ENCODE measurements around the gene TMEM273.

Gene TMEM273

GRCh38 chr10:49162761-49163310, 25.4 kb downstream of the TMEM273 start:
- ATAC-seq (no peak), DNase-seq (no peak)

GRCh38 chr10:49162063-49162462, 26.1 kb downstream of the TMEM273 start:
- ATAC-seq (no peak), DNase-seq (no peak)

GRCh38 chr10:49161411-49161997, 26.7 kb downstream of the TMEM273 start:
- ATAC-seq (no peak), DNase-seq (no peak)

DNA sequence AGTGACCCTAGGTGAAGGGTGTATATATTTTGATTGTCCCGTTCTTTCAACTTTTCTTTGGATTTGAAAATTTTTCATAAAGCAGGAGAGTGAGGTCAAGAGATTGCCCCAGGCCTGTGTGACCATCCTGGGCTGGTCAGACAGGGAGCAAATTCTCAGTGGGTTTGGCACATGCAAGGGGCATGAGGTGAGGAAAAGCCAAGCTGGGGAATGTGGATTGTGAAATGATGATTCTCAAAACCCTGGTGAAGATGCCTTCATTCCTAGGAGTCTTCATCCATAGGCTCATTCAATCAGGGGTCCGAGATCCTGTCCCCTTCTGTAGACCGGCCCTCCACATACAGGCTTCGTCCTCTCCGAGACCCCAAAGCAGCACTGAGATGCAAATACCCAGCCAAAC, 27.4 kb downstream of the TMEM273 start:
- no peak for ATAC-seq
- DNase-seq = no peak

- DNase-seq = no peak
- ATAC-seq = no peak
Observed at GRCh38 chr10:49160110-49160509, 28.1 kb downstream of the TMEM273 start.

DNA sequence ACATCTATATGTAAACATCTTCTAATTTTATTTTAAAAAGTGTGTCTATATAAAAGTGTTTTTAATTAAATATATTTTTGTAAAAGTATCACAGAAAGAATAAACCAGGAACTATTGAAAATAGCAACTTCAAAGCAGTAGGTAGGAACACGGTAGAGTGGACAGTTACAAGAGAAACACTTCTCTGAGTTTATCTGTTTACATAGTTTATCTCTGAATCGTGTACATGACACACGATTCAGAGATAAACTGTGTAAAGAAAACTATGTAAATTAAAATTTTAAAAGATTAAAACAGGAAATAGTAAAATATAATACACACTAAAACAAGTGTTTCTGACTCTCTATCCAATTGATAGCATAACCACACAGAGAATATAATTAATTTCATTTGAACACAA, 29.3 kb downstream of the TMEM273 start:
- DNase-seq (no peak), ATAC-seq (no peak)

DNA sequence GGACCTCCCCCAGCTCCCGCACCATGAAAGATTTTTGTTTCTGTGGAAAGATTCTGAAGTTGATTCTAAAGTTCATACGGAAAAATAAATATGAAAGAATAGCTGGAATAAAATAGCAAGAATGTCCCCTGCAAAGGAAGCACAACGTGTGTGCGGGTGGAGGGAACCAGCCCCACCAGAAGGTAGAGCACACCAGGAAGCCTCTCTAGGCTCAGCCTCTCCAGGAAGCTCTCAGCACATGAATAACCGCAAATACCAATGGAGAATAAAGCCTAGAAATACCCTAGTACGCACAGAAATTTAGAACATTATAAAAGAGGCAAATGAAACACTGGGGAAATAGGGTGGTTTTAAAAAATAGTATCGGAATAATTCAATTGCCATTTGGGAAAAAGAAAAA, 29.8 kb downstream of the TMEM273 start:
- no peak for ATAC-seq
- DNase-seq = no peak

GRCh38 chr10:49157229-49157628, 31.0 kb downstream of the TMEM273 start:
- ATAC-seq (no peak), DNase-seq (no peak)

GRCh38 chr10:49154641-49155040, 33.5 kb downstream of the TMEM273 start:
- no peak for ATAC-seq

DNA sequence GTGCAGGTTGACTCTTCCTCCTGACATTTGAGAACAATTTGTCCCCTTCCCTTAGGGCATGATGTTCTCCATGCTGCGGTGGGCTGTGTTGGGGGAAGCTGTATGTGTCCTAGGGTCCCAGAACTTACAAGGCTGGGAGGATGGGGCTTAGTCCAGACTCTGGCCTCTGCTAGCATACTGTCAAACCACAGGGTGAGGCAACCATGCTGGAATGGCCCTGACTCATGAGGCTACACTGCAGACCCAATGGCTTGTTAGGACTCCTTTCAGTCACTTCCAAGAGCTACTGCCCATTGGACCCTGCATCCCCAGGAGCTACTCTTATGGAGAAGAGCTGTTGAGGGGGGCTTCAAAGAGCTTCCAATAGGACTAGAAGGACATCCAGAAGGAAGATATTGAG, 34.2 kb downstream of the TMEM273 start:
- DNase-seq = no peak
- no peak for ATAC-seq

More at GRCh38 chr10:49154641-49155040, 33.5 kb downstream of the TMEM273 start:
- no peak for DNase-seq

- ATAC-seq (no peak), DNase-seq (no peak)
Observed at GRCh38 chr10:49153115-49153514, 35.1 kb downstream of the TMEM273 start.

GRCh38 chr10:49152663-49153062, 35.5 kb downstream of the TMEM273 start:
- no peak for ATAC-seq
- DNase-seq = no peak

DNA sequence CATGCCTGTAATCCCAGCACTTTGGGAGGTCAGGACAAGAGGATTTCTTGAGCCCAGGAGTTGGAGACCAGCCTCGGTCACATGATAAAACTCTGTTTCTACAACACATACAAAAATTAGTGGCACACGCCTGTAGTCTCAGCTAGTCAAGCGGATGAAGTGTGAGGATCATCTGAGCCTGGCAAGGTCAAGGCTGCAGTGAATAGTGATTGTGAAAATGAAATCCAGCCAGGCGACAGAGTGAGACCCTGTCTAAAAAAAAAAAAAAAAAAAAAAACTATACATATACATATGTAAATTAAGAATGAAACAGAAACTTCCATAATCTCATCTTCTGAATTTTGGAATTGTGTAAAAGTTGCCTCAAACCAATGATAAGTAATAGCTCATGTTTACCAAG, 36.2 kb downstream of the TMEM273 start:
- ATAC-seq (no peak), DNase-seq (no peak)

DNA sequence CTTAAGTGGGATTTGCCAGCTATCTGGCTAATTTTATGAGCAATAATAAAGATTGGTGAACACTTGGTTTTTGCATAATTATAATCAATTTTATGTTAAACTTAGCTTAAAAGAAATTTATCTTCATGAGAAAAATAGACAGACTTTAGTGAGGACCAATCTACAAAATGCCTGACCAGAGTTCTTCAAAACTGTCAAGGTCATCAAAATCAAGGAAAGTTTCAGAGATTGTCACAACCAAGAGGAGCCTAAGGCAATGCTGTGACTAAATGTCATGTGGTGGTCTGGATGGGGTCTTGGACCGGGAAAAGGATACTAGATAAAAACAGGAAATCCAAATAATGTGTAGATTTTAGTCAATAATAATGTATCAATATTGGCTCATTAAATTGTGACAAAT, 36.7 kb downstream of the TMEM273 start:
- DNase-seq (no peak), ATAC-seq (no peak)

GRCh38 chr10:49151025-49151445, 37.2 kb downstream of the TMEM273 start:
- no peak for ATAC-seq
- no peak for DNase-seq

DNA sequence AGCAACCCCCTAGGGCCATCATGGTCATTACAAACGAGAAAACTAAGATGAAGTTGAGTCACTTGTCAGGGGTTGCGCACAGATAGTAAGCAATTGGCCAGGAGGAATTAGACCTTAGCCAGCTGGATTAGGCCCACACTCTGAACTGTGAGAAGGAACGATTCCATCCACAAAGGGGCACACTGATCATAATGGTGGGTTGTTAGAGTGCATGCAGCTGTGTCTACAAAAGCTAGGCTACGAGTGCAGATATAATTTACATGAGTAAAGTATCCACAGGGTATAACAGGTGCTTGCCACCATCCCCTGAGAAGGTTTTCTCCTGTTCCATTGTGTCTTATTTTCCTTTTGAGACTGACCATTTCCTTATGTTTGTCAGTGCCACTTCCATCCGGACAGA, 37.8 kb downstream of the TMEM273 start:
- no peak for ATAC-seq
- no peak for DNase-seq

- ATAC-seq (no peak), DNase-seq (no peak)
Observed at GRCh38 chr10:49149881-49150280, 38.3 kb downstream of the TMEM273 start.

DNA sequence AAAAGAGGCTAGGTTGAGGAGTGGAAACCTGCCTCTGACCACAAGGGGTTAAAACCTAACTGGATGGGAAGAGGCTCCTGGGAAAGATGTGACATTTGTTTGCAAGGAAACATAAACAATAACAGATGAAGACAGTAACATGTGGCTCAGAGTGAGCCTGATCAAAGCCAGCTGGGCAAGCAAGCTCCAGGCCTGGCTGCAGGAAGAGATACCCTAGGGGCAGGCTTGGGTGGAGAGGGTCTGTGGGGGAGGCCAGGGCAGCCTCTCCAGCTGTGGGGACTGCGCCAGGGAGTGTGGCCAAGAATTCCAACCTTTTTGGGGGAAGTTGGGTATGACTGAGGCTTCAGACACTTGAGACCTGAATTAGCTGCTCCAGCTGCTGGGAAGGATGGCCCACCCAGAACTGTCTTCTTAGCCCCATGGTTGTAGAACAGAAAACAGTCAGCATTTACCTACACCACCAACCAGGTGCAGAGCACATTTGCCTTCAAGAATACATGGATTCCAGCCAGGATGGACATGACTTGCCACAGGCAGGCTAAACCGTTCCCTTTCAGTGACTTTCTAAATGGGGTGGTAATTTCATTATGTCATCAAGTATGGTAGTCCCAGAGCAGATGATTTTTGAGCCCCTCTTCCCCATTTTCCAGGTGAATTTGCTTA, 44.0 kb downstream of the TMEM273 start:
- DNase-seq (no peak), ATAC-seq (no peak)

GRCh38 chr10:49143249-49143648, 44.9 kb downstream of the TMEM273 start:
- no peak for ATAC-seq

DNA sequence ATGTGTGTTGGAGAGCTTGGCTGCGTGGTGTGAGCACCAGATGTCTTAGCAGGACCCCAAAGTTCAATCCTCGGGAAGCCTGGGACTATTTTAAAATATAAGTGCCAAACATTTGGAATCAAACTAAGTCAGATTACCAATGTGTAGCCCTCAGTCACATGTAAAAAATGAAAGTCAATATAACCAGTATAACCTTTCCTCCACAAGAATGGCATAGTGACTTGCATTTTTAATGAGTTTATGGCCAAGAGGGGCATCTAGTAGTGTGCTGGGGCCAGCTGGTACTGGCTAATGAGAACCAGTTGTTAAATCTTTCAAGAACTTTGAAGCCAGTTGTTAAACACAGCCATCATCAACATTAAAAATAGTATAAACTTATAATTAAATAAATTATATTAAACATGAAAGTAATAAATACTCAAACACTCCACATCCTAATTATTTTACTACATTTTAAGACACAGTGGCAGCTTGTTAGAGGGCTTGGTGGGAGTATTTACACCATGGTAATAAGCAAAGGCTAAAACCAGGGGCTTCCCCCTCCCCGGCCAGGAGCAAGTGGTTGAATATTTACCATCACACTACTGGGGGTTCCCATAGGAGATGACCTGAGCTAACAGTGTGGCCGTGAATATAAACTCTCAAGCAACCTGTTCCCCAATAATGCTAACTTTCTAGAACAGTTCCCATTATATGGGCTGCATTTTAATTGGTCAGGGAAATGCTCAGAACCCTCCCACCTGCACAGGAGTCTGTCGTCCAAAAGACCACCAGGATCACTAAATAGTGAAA, 46.5 kb downstream of the TMEM273 start:
- ATAC-seq (no peak), DNase-seq (no peak)

More at GRCh38 chr10:49143249-49143648, 44.9 kb downstream of the TMEM273 start:
- DNase-seq = no peak

DNA sequence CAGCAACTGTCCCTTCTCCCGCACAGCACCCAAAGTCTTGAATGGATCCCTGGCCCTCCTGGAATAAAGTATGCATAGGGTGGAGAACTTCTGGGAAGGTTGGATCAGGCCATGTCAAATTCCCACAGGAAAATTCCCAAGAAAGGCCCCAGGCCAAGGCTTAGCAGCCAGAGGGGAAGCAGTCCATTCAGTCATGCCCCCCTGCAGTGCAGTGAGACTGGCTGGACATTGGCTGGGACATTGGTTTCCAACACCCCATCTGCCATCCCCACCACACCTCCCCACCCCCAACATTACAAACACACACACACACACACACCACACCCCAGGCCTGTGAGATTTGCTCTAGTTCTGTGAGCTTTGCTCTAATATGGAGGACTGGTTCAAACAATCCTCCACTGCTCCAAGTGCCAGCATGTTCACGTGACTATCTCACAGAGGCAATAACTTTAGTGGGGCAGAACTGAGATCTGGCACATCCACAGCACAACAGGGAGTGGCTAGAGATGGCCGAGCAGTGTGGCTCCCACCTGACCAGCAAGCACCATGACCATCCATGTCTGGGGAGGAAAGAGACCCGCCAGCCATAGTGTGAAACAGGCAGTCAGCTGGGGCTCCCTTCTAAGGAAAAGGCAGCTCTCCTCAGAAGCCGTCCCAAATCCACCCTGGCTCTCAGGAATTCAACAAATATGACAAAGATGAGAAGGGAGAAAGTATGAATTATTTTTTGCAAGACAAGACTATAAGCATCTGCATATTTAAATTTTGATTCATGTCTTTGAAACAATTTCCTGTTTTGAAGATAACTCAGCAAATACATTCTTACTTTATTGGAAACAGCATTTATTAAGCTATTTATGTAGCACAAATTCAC, 47.6 kb downstream of the TMEM273 start:
- ATAC-seq (no peak), DNase-seq (no peak)

DNA sequence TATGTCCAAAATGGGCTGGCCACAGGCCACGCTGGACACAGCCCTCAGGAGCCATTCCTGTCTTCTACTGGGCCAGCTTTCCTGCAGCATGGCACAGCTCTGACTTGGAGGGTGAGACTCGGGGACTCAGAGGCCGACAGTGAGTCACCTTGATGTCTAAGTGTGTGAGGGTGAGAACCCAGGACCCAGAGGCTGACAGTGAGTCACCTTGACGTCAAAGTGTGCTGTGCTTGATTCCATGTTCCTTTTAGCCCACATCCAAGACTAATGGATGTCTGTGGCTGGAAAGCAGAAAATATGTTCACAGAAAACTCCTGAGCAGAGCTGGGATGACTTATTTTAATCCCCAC, 48.4 kb downstream of the TMEM273 start:
- ATAC-seq (no peak), DNase-seq (no peak)

Data from stimulated activated naive CD8-positive, alpha-beta T cell treated with anti-CD3 and anti-CD28 coated beads, Interleukin-15, Interleukin-2, amounts not matched to agents 100 U/mL and 50 U/mL, for 24 hours (primary cell).